GM13977 (cell line): ENCODE results near the gene CCER1.

Source experiments
- DNase-seq: peaks from one replicate; pipeline ENCODE4 v3.0.0; 2012; ENCODE audit warnings: low spot score
- CTCF ChIP-seq: IDR thresholded peaks from 2 replicates; pipeline ENCODE4 v1.5.1; 2012; ENCODE audit warnings: mild to moderate bottlenecking, control low read depth; ENCODE audit not compliant: insufficient read depth; ENCODE audit errors: extremely low read depth, missing control alignments
- in situ Hi-C: fragments of 300-500 bp; cut with MboI; formaldehyde crosslinking; loops from one replicate; pipeline ENCODE4 v1.12.0; 2022; ENCODE audit warnings: low sequenced_read_pairs, low pct_unique_long_range_greater_than_20kb, mixed read lengths, inconsistent platforms; ENCODE audit not compliant: unreplicated experiment

Gene CCER1

GRCh38 chr12:90961154-90961553 is 6.2 kb upstream of the CCER1 start:
- TF ChIP-seq CTCF, result no peak
- no peak for DNase-seq
- in situ Hi-C loops, result no loop called here

GRCh38 chr12:90959538-90960139 is 4.7 kb upstream of the CCER1 start:
- peak; percentile 41 for DNase-seq
- peak; percentile 72 for TF ChIP-seq CTCF
- in situ Hi-C loops, result no loop called here

GRCh38 chr12:90959032-90959431 is 4.1 kb upstream of the CCER1 start:
- DNase-seq, result no peak
- in situ Hi-C loops, result no loop called here
- no peak for TF ChIP-seq CTCF

- DNase-seq, result no peak
- TF ChIP-seq CTCF, result no peak
- in situ Hi-C loops, result no loop called here
These were observed 3.4 kb upstream of the CCER1 start for GRCh38 chr12:90958347-90958746.

GRCh38 chr12:90954428-90954827 is 548 bp downstream of the CCER1 start:
- no peak for TF ChIP-seq CTCF
- in situ Hi-C loops, result no loop called here
- DNase-seq, result no peak

- in situ Hi-C loops, result no loop called here
- no peak for DNase-seq
- TF ChIP-seq CTCF, result peak; percentile 25
These were observed 987 bp downstream of the CCER1 start for GRCh38 chr12:90953956-90954421.

GRCh38 chr12:90951432-90952105 is 3.4 kb downstream of the CCER1 start:
- TF ChIP-seq CTCF, result no peak
- no peak for DNase-seq

More at GRCh38 chr12:90951432-90952105, 3.4 kb downstream of the CCER1 start:
- in situ Hi-C loops, result no loop called here
